Measurements from ENCODE around the gene USP30. TPM values are rescaled to one million over a fixed set of nuclear protein-coding genes. Genes with fewer than 3 reads are reported as not detected.

Gene USP30
- total RNA-seq, 1 experiment from 2014 or later, result 14.1 TPM

GRCh38 chr12:109126784-109127183 lies 74.4 kb downstream of the USP30 start:
- no peak for DNase-seq (ENCODE audit: low spot score)

GRCh38 chr12:109127533-109128242 lies 75.3 kb downstream of the USP30 start:
- no peak for DNase-seq (ENCODE audit: low spot score)

GRCh38 chr12:109130297-109131153 lies 78.1 kb downstream of the USP30 start:
- no peak for DNase-seq (ENCODE audit: low spot score)

GRCh38 chr12:109131154-109132050 lies 79.0 kb downstream of the USP30 start:
- no peak for DNase-seq (ENCODE audit: low spot score)

GRCh38 chr12:109134186-109134917 lies 82.0 kb downstream of the USP30 start:
- DNase-seq (ENCODE audit: low spot score), result peak; percentile 22

GRCh38 chr12:109137055-109137454 lies 84.7 kb downstream of the USP30 start:
- no peak for DNase-seq (ENCODE audit: low spot score)

Other genes with a start within 250 kb of the USP30 start
- 6.9 and 7.4 TPM in 2 replicates for gene SSH1, start 195.0 kb upstream of the USP30 start, total RNA-seq (2014; rRNA removed; shearing (Covaris generic))
- not detected in 2 replicates for gene DAO, start 172.5 kb upstream of the USP30 start, total RNA-seq (2014; rRNA removed; shearing (Covaris generic))
- gene SVOP, start 31.5 kb upstream of the USP30 start, total RNA-seq (2014; rRNA removed; shearing (Covaris generic)), result not detected in 2 replicates
- gene ALKBH2, start 40.9 kb downstream of the USP30 start, total RNA-seq (2014; rRNA removed; shearing (Covaris generic)), result 21.6 and 28.9 TPM in 2 replicates
- gene UNG, start 45.0 kb downstream of the USP30 start, total RNA-seq (2014; rRNA removed; shearing (Covaris generic)), result 60.1 and 112 TPM in 2 replicates
- gene ACACB, start 64.0 kb downstream of the USP30 start, total RNA-seq (2014; rRNA removed; shearing (Covaris generic)), result 3.2 and 5.7 TPM in 2 replicates

All from A172 (cell line).